HepG2 (cell line): ENCODE measurements around the gene SNAI3. TPM values are rescaled to one million over a fixed set of nuclear protein-coding genes. Genes with fewer than 3 reads are reported as not detected.

ENCODE experiments used
- ATAC-seq: fragments of 200-7000 bp; cut with Tn5 transposase; 3 replicates; pipeline ENCODE4 v1.9.1; 2020; ENCODE audit warnings: mild to moderate bottlenecking, moderate library complexity
- BruUV-seq: library from RNA; stranded (reverse); fragments of 400-500 nt; replicated peaks from 2 replicates; lab custom pipeline; 2021; lab: Mats Ljungman, UMichigan
- CTCF ChIA-PET: fragments of 300-600 bp; formaldehyde crosslinking; extraction: SDS; loops from one replicate; lab custom pipeline; 2021; ENCODE audit warnings: low total read pairs, inconsistent platforms, low intra/inter-chr PET ratio; lab: Yijun Ruan, JAX
- POLR2A ChIA-PET: fragments of 350-600 bp; sonication (Branson Sonifier 250); formaldehyde crosslinking; loops from one replicate; lab custom pipeline; 2020; ENCODE audit warnings: antibody characterized with exemption, inconsistent platforms; lab: Yijun Ruan, JAX
- DNase-seq: peaks from one replicate; pipeline ENCODE4 v3.0.0-alpha.2; 2015; ENCODE audit warnings: low spot score
- FAIRE-seq: peaks from 3 replicates; lab custom pipeline; 2011; peaks lifted over from hg19 to GRCh38; lab: Jason Lieb, UNC
- H2AFZ ChIP-seq: one replicate; pipeline ENCODE4 v1.6.1; 2011; ENCODE audit warnings: low read length, inconsistent platforms
- H3K27ac ChIP-seq: fragments of 300-600 bp; 3 replicates; pipeline ENCODE4 v1.8.0; 2011; ENCODE audit warnings: mixed run types, mild to moderate bottlenecking, mixed read lengths, low read length, inconsistent platforms; ENCODE audit not compliant: insufficient read depth; ENCODE audit errors: extremely low read length
- H3K27me3 ChIP-seq, 2 experiments: fragments of 200-600 bp in 1 of 2; 2 replicates in 1 of 2; 3 replicates in 1 of 2; pipeline versions ENCODE4 v1.6.0 to v1.8.0; 2011; ENCODE audit warnings: low read length in 2 of 2, mild to moderate bottlenecking in 2 of 2, moderate library complexity in 2 of 2, inconsistent platforms in 1 of 2; ENCODE audit not compliant: insufficient read depth in 2 of 2, control insufficient read depth in 1 of 2
- H3K36me3 ChIP-seq, 2 experiments: fragments of 200-600 bp in 1 of 2; replicated peaks in 1 of 2; 2 replicates in 1 of 2; 3 replicates in 1 of 2; pipeline versions ENCODE4 v1.5.1 to v1.8.0; 2011; ENCODE audit warnings: low read length in 2 of 2, inconsistent platforms in 1 of 2; ENCODE audit not compliant: insufficient read depth in 2 of 2, control insufficient read depth in 1 of 2
- H3K4me1 ChIP-seq: 2 replicates; pipeline ENCODE4 v1.5.1; 2012; ENCODE audit warnings: low read length, inconsistent platforms; ENCODE audit not compliant: insufficient read depth
- H3K4me2 ChIP-seq: 2 replicates; pipeline ENCODE4 v1.6.0; 2011; ENCODE audit warnings: low read depth, low read length, inconsistent platforms
- H3K4me3 ChIP-seq, 3 experiments: fragments of 200-600 bp in 1 of 3; sonication (generic), shearing (Covaris generic) in 1 of 3; replicated peaks in 1 of 3; 2 replicates each; pipeline ENCODE4 v1.5.1; 2011 to 2016; ENCODE audit warnings: low read length in 3 of 3, inconsistent platforms in 2 of 3, low read depth in 2 of 3, mild to moderate bottlenecking in 2 of 3, control low read depth in 1 of 3, mixed read lengths in 1 of 3; ENCODE audit not compliant: insufficient read depth in 1 of 3
- H3K79me2 ChIP-seq: one replicate; pipeline ENCODE4 v1.6.1; 2011; ENCODE audit warnings: low read length, inconsistent platforms; ENCODE audit not compliant: insufficient read depth
- H3K9ac ChIP-seq: 2 replicates; pipeline ENCODE4 v1.6.0; 2011; ENCODE audit warnings: mild to moderate bottlenecking, low read depth, low read length, inconsistent platforms; ENCODE audit not compliant: insufficient read depth
- H3K9me3 ChIP-seq: 2 replicates; pipeline ENCODE4 v1.5.1; 2012; ENCODE audit warnings: mild to moderate bottlenecking, low read length
- H4K20me1 ChIP-seq: 2 replicates; pipeline ENCODE4 v1.6.0; 2011; ENCODE audit warnings: inconsistent platforms, mild to moderate bottlenecking, low read length, moderate library complexity; ENCODE audit not compliant: insufficient read depth
- AGO2 ChIP-seq: fragments of 200-400 bp; formaldehyde crosslinking; optimal IDR thresholded peaks from 2 replicates; pipeline ENCODE3; 2017; ENCODE audit warnings: mild to moderate bottlenecking, low read depth, low read length, moderate library complexity
- BRD4 ChIP-seq: sonication (generic); formaldehyde crosslinking; IDR thresholded peaks from 2 replicates; pipeline ENCODE4 v1.4.0; 2020; ENCODE audit warnings: missing genetic modification reagents
- DMAP1 ChIP-seq: IDR thresholded peaks from 2 replicates; pipeline ENCODE4 v1.6.1; 2016
- DZIP1 ChIP-seq: sonication (generic); formaldehyde crosslinking; IDR thresholded peaks from 2 replicates; pipeline ENCODE4 v1.5.0; 2020; ENCODE audit warnings: mild to moderate bottlenecking, missing genetic modification reagents
- GFI1 ChIP-seq: sonication (generic); formaldehyde crosslinking; IDR thresholded peaks from 2 replicates; pipeline ENCODE4 v1.5.0; 2020; ENCODE audit warnings: missing genetic modification reagents, mild to moderate bottlenecking, borderline replicate concordance
- JUND ChIP-seq: sonication (generic); formaldehyde crosslinking; IDR thresholded peaks from 2 replicates; pipeline ENCODE4 v1.8.0; 2022; ENCODE audit warnings: mild to moderate bottlenecking, missing genetic modification reagents
- MYPOP ChIP-seq: sonication (generic); formaldehyde crosslinking; IDR thresholded peaks from 2 replicates; pipeline ENCODE4 v1.8.1; 2023; ENCODE audit warnings: mild to moderate bottlenecking, moderate library complexity, missing genetic modification reagents
- POLR2A ChIP-seq, 2 experiments: IDR thresholded peaks; 2 replicates each; pipeline ENCODE4 v1.6.1; 2011; ENCODE audit warnings: low read depth in 2 of 2, low read length in 2 of 2, mild to moderate bottlenecking in 1 of 2, moderate library complexity in 1 of 2; ENCODE audit not compliant: insufficient read depth in 1 of 2
- SNAI1 ChIP-seq: sonication (generic); formaldehyde crosslinking; IDR thresholded peaks from 2 replicates; pipeline ENCODE4 v1.5.0; 2020; ENCODE audit warnings: mild to moderate bottlenecking, missing genetic modification reagents, borderline replicate concordance
- ZFAT ChIP-seq: sonication (generic); formaldehyde crosslinking; conservative IDR thresholded peaks from 2 replicates; pipeline ENCODE4 v1.8.1; 2023; ENCODE audit warnings: missing genetic modification reagents, inconsistent platforms
- ZKSCAN1 ChIP-seq: fragments of 150-350 bp; IDR thresholded peaks from 2 replicates; pipeline ENCODE4 v1.6.1; 2014; ENCODE audit warnings: low read length
- ZNF512B ChIP-seq: sonication (generic); formaldehyde crosslinking; IDR thresholded peaks from 2 replicates; pipeline ENCODE4 v1.5.1; 2020; ENCODE audit warnings: missing genetic modification reagents, mild to moderate bottlenecking, borderline replicate concordance
- WGBS: methylation state at CpG from one replicate; pipeline ENCODE4 v1.1.6; 2017; ENCODE audit warnings: low lambda C conversion rate; 5-methylcytosine and 5-hydroxymethylcytosine counted together
- in situ Hi-C: cut with HindIII; loops from 2 replicates; pipeline ENCODE4 v1.10.0; 2017; ENCODE audit warnings: low pct_unique_long_range_greater_than_20kb; ENCODE audit not compliant: extremely low pct_ligation_motif_present
- intact Hi-C: fragments of 100-400 bp; cut with micrococcal nuclease; formaldehyde crosslinking; loops from one replicate; pipeline ENCODE4 v1.10.0; 2022; ENCODE audit not compliant: unreplicated experiment
- polyA plus RNA-seq, 8 experiments: library from polyadenylated mRNA; depleted of rRNA in 3 of 8; stranded (reverse) in 7 of 8; unstranded in 1 of 8; fragments of >200 nt; fragmentation: Illumina TruSeq in 4 of 8; extraction: Trizol in 4 of 8; gene quantifications; 2 replicates each; pipeline versions ENCODE4 v1.2.1 to v1.2.3, GENCODE V29; 2011 to 2016; ENCODE audit warnings: low read depth in 4 of 8, missing spikeins in 1 of 8, mixed read lengths in 1 of 8; ENCODE audit not compliant: insufficient read depth in 1 of 8
- total RNA-seq, 5 experiments: library from RNA; depleted of rRNA; stranded (reverse); fragments of >200 nt; fragmentation: Illumina TruSeq; extraction: Trizol; gene quantifications; 2 replicates each; pipeline ENCODE4 v1.2.3, GENCODE V29; 2016; ENCODE audit warnings: low read depth in 1 of 5
- TF ChIP-seq, protein P1 (sequence below): sonication (generic); formaldehyde crosslinking; IDR thresholded peaks from 2 replicates; pipeline ENCODE4 v1.4.0; 2020; ENCODE audit warnings: missing genetic modification reagents, borderline replicate concordance

The SNAI3 gene
- total and polyA plus RNA-seq, 2 of the 13 experiments (the other 11 are each of a cell fraction or from before 2014, with no cell fraction given): 0.09 to 0.18 TPM

DNA sequence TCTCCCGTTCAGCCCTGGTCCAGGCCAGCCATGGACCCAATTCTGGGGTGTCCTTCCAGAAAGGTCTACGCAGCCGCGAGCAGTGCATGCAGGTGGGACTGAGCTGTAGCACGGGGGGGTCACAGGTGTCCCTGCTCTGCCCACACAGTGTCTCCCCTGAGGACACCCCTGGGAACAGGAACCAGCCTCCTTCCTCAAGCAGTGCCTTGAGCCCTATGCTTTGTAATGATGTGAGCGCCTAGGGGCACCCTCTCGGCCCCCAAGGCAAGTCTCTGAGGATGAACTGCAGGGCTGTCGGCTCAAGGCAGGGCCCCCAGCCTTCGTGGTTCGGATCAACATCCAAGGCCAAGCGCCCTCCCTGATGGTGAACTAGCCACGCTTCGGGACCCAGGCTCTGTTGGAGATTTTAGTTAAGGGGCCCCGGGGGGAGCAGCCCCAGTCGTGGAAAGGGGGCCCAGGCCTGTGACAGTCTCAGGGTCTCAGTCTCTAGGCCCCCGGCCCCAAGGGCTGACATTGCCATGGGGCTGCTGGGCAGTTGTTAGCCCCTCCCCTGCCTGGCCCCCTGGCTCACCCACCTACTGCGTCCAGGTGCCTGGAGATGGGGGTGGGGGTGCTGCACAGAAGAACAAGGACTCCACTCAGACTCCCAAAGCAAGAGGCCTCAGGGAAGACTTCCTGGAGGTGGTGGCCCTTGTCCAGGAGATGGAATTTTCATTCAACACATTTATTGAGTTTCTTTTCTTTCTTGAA, 45.6 kb downstream of the SNAI3 start (continued):
- TF ChIP-seq POLR2A (IDR thresholded peaks at IDR 0.05; ENCODE audit: insufficient read depth in 1 of 2, low read depth in 2 of 2, low read length in 2 of 2) (peak in 1 of 2 experiments; percentile 12; a peak in 1 of 4 replicates), AGO2 (peak; percentile 56), GFI1 (no peak), DMAP1 (CRISPR knock-in tag) (no peak), BRD4 (CRISPR knock-in tag) (no peak)

- no peak overlapping the region for H3K27ac ChIP-seq
- peaks cover 17 to 39% of the 10 kb centered on the region in 2 experiments; a peak in 4 of 5 replicates for H3K27me3 ChIP-seq
- H3K4me3 ChIP-seq: peak overlapping the region; percentile 1 to 67 (median 17); a peak in 5 of 6 replicates
- intact Hi-C loops: no loop called here
- peaks cover 0 to 5% of the 10 kb centered on the region in 2 experiments; a peak in 1 of 5 replicates for H3K36me3 ChIP-seq
- H3K4me2 ChIP-seq: peak overlapping the region; percentile 82
- FAIRE-seq (no peak), DNase-seq (no peak), ATAC-seq (peak; percentile 16)
- H2AFZ ChIP-seq: no peak overlapping the region
- BruUV-seq: no TSS peak
- peaks cover 6% of the 10 kb centered on the region; the same call in 1 of the 2 replicates for H4K20me1 ChIP-seq
- ChIA-PET CTCF (no interaction called here), POLR2A (interaction anchor here (1.4 kb wide), 2 partner anchors 9 to 23 kb away, joined by 4 to 8 read pairs; partner anchors contain the start of gene MVD)
- H3K9ac ChIP-seq: peak overlapping the region; percentile 4; the same call in 1 of the 2 replicates
- no peaks in the 10 kb centered on the region for H3K9me3 ChIP-seq
- peaks cover 28% of the 10 kb centered on the region for H3K4me1 ChIP-seq
- no peaks in the 10 kb centered on the region for H3K79me2 ChIP-seq
- WGBS: 10% methylated on average over 12 of the region's 13 CpGs
- in situ Hi-C loops: no loop called here
- 0 out of 2 replicates have a peak, but pooled peaks have one; percentile 38 for TF ChIP-seq DZIP1 (CRISPR knock-in tag)
- no peak for TF ChIP-seq JUND (CRISPR knock-in tag)
- 0 out of 2 replicates have a peak, but pooled peaks have one; percentile 15 for TF ChIP-seq ZNF512B (CRISPR knock-in tag)
- no peak for TF ChIP-seq ZKSCAN1
- no peak for TF ChIP-seq SNAI1 (CRISPR knock-in tag)
- TF ChIP-seq ZFAT (CRISPR knock-in tag): no peak
- TF ChIP-seq, protein P1, sequence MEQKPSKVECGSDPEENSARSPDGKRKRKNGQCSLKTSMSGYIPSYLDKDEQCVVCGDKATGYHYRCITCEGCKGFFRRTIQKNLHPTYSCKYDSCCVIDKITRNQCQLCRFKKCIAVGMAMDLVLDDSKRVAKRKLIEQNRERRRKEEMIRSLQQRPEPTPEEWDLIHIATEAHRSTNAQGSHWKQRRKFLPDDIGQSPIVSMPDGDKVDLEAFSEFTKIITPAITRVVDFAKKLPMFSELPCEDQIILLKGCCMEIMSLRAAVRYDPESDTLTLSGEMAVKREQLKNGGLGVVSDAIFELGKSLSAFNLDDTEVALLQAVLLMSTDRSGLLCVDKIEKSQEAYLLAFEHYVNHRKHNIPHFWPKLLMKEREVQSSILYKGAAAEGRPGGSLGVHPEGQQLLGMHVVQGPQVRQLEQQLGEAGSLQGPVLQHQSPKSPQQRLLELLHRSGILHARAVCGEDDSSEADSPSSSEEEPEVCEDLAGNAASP (CRISPR knock-in tag): no peak
- TF ChIP-seq MYPOP (CRISPR knock-in tag): 0 out of 2 replicates have a peak, but pooled peaks have one; percentile 27
Measured at GRCh38 chr16:88640039-88640495, 46.2 kb downstream of the SNAI3 start.
